Activated CD4-positive, CD25-positive, alpha-beta regulatory T cell treated with anti-CD3 and anti-CD28 coated beads, Interleukin-2, amount 50 U/mL, for 24 hours (primary cell): ENCODE results near the gene TMBIM1.

Experiments used
- ATAC-seq, 2 donors: fragments of 150-1000 bp; cut with Tn5 transposase; one replicate each; pipeline ENCODE4 v1.10.0; 2021; ENCODE audit warnings: mild to moderate bottlenecking in 1 of 2, moderate library complexity in 1 of 2

Gene TMBIM1, protein sequence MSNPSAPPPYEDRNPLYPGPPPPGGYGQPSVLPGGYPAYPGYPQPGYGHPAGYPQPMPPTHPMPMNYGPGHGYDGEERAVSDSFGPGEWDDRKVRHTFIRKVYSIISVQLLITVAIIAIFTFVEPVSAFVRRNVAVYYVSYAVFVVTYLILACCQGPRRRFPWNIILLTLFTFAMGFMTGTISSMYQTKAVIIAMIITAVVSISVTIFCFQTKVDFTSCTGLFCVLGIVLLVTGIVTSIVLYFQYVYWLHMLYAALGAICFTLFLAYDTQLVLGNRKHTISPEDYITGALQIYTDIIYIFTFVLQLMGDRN

GRCh38 chr2:218292048-218293014 lies at the start of gene TMBIM1:
Gene TMBIM1 (minus strand): TSS chr2:218292503. CDS start chr2:218282141, 10,362 bp downstream.
- peak; percentile 92 to 93 for ATAC-seq

- no peak for ATAC-seq
These were observed 49.1 kb upstream of the TMBIM1 start for GRCh38 chr2:218341381-218341780.

- ATAC-seq: no peak
These were observed 48.4 kb upstream of the TMBIM1 start for GRCh38 chr2:218340656-218341055.

DNA sequence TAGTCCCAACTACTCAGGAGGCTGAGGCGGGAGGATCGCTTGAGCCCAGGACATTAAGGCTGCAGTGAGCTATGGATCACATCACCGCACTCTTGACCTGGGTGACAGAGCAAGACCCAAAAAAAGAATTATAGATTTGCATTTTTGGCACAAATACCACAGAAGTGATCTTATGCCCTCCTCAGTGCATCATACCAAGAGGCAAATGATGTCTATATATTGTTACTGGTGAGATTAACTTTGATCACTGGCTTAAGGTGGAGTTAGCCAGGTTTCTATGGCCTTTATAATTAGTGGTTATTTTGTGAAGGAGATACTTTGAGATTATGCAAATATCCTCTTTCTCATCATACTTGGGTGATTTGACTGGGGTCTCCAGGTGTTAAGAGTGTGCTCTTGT lies 42.2 kb upstream of the TMBIM1 start:
- no peak for ATAC-seq

DNA sequence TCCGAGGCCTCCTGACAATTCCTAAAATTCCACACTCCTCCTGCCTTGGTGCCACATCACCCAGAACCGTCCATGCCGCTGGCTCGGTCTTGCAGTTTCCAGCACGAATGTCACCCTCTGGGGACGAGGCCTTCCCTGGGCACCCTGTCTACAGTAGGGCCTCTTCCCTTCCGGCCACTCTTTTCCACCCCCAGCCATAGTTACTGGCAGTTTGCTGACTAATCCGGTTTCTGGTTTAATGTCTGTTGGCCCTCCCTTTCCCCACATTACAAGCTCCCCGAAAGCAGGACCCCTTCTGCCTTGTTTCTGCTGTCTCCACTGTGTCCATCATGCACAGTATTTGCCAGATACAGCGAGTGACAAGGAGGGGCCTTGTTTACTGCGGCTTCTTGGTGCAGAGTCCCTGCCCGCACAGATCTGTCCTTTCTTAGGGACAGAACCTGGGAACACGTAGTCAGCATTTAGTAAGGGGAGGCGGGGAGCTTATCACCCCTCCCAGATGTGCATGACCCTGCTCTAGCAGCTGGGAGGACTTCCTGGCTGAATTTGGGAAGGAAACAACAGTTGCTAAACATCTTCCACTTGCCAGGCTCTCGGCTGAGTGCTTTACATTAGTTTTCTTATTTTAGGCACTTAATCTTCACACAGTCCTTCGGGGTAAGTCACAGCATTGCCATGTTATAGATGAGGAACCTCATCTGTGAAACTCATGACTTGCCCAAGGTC lies 40.8 kb upstream of the TMBIM1 start:
- no peak for ATAC-seq

DNA sequence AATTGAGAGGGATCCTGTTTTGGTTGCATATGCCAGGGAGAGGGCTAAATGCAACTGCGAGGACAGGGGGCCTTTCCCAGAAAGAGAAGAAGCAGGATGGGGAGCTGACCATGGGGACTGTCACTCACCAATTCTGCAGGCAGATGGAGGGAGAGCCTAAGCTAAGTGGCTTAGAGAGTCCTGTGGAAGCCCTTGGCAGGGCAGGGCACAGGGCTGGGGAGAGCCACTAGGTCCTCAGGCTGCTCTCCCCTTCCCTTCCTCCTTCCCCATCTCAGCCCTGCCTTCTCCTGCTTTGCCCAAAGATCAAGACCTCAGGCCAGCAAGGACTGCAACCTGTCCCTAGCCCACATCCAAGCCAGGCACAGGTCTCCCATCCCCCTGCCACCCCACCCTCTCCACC lies 40.0 kb upstream of the TMBIM1 start:
- ATAC-seq: no peak

DNA sequence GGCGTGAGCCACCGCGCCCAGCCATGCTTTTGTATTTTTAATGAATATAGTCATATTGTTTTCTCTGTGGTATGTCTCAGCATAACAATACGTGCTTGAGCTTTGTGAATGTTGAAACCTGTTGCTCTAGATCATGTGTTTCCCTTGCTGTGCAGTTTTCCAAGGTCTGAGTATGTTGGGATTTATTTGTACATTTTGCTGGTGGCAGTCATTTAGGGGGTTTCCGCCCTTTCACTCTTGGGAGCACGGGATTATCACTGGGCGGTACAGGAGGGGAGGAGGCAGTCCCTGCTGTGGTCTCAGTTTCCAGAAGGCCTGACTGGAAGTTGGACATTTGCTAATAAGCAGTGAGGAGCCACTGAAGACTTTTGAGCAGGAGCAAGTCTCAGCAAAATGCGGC lies 39.4 kb upstream of the TMBIM1 start:
- ATAC-seq: no peak

DNA sequence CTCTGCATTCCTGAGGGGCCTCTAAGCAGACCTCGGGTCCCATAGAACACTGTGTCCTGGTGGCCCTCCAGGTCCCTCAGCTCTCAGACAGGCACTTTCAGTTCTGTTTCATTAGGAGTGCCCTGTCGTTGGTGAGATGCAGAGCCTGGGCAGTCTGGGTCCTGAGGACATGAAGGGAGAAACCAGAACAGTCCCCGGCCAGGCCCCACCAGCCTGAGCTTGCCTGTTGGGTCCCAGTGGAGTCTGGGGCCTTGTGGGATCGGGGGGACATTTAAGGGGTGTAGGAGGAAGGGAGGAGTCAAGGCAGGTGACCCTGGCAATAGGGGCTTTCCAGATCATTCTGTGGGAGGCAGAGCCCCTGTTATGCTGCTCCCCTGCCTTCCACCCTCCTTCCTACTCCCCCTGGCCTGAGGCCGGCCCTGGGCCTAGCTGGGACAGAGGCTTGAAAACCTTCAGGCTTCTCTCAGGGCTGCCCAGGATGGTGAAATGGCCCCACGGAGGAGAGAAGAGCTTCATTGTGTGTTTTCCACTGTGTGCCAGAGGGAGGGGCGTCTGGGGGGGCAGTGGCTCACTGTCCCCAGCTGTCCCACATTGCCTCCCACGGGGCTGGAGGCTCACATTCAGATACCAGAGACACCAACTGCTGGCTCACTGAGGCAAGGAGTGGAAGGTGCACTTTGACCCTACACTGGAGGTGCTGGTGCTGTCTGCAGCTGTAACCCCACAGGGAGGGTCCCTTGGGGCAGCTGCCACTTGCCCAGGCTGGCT lies 37.7 kb upstream of the TMBIM1 start:
- peak; percentile 24 to 33 for ATAC-seq

- peak; percentile 30 to 39 for ATAC-seq
These were observed 36.9 kb upstream of the TMBIM1 start for GRCh38 chr2:218329027-218329825.

DNA sequence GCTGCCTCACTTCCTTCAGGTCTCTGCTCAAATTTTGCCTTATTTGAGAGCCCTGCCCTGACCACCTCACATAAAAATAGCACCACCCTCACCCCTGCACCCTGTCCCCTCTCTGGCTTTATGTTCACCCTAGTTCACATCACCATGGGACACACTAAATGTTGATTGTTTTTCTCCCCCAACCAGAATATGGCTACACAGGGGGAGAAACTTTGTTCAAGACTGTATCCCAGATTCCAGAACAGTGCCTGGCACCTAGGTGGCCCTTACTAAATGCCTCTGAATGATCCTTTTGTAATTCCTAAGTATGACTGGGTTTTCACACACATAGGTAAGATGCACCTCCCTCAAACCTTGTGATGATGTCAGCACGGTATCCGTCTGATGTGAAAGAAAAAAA lies 36.0 kb upstream of the TMBIM1 start:
- ATAC-seq: no peak

- ATAC-seq: no peak
These were observed 35.3 kb upstream of the TMBIM1 start for GRCh38 chr2:218327451-218328210.

GRCh38 chr2:218326315-218326714 lies 34.0 kb upstream of the TMBIM1 start:
- ATAC-seq: no peak

- ATAC-seq: no peak
These were observed 33.4 kb upstream of the TMBIM1 start for GRCh38 chr2:218325566-218326160.

DNA sequence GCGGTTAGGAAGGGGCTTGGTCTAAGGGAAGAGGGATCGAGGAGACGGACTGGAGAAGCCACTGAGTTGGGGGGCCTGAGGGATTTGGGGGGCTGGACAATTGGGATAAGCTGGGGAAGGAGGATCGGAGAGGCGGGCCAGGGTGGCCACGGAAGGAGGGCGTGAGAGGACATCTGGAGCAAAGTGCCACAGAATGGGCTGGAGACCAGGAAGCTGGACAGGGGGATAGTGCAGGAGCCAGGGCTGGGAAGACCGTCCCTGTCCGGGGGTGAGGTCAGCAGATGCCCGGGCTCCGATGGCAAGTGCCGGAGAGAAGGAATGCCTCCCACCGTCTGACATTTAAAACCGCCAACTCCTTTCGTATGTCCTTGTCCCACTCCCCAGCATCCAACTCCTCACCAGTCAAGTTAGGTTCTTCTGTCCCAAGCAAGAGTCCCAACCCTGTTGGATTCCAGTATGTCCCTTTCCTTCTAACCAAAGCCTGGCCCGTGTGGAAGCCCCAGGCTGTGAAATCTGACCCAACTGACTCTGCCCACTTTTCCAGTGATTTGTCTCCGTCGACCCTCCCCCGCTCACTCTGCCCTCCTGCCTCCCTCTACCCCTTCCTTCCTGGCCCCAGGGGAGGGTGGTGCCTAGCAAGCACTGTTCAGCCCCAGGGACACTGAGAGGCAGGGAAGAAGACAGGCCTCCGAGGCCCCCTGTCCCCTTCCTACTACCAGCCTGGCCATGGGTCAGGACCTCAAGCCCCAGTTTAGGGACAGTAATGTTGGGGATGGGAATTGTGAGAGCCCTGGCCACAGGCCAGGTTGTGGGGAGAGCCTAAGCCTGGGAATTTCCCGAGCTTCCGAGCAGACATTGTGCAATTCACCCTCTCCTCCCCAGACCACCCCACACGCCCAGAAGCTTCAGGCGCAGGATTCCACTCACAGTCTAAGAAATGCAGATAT lies 31.5 kb upstream of the TMBIM1 start:
- ATAC-seq: no peak

DNA sequence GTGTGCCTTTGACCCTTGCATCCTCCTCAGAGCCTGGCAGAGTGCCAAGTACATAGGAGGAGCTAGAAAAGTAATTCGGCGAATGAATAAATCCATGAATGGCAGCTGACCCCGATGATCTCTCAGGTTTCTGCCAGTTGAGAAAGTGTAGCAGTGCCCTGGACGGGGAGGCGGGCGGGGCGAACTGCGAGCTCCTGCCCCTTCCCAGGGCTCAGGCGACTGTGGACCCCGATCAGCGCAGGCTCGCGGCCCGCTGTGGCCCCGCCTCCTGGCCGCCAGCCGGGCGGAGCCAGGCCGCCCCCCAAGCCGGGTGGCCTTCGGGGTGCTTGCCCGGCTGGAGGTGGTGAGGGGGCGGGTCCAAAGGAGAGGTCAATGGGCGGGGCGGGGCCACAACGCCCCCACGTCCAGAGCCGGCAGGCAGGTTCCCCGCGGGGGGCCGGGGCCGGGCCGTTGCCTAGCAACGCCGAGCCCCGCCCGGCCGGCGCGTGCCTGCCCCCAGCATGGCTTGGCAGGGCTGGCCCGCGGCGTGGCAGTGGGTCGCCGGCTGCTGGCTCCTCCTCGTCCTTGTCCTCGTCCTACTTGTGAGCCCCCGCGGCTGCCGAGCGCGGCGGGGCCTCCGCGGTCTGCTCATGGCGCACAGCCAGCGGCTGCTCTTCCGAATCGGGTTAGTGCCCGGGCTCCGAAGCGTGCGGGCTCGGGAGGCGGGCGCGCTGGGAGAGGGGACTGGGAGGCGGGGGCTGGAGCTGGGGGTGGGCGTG lies 30.6 kb upstream of the TMBIM1 start:
- ATAC-seq: peak; percentile 67 to 78

DNA sequence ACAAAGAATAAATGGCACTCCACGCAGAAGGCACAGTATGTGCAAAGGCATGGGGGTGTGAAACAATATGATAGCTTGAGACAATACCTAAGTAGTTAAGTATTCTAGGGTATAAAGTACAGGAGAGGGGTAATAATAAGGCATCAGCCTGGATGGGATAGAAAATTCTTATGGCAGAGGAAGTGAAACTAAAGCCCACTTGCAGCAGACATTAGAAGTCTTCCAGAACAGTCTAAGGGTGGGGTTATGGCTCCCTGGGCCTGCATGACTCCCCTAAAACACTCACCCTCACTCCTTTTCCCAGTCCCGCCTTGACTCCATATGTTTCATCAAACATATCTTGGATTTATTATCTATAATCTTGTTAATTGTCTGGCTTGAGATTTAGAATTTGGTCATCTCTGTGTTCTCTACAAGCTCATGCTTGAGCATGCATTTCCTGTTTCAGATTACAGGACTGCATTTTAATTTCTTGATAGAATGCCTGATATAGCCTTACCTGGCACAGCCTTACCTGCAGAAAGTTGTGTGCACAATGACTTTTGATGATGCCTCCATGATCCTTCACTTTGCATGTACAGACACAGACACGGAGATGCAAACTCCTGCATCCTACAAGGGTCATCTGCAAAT lies 28.5 kb upstream of the TMBIM1 start:
- ATAC-seq: no peak

DNA sequence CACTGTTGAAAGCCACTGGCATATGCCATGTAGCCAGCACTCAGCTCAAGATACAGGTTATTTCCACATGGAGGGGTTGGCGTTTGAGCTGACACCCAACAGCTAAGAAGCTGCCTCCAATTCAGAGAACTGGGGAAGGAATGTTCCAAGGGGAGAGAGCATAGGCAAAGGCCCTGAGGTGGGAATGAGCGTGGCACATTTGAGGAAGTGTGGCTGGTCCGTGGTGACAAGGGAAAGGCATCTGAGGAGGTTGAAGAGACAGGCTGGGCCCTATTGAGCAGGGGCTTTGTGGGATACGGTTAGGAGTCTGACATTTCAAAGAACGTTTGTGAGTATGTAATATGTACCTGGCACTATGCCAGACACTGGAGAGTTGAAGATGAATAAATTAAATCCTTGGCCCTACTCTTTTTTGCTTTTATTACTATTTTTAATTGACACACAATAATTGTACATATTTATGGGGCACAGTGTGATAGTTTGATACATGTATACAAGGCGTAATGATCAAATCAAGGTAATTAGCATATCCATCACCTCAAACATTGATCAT lies 27.6 kb upstream of the TMBIM1 start:
- ATAC-seq: no peak
